ENCODE results near the gene IRAK3.

The IRAK3 gene

GRCh38 chr12:66241061-66242043, 52.3 kb downstream of the IRAK3 start:
- H2AFZ ChIP-seq = no peak overlapping the region
- no peaks in the 10 kb centered on the region for H3K9me3 ChIP-seq (ENCODE audit: control insufficient read depth, low read length)
- no peaks in the 10 kb centered on the region for H3K4me1 ChIP-seq
- H3K79me2 ChIP-seq = no peaks in the 10 kb centered on the region
- H3K36me3 ChIP-seq (ENCODE audit: control insufficient read depth, insufficient read depth, low read length) = no peaks in the 10 kb centered on the region
- H3K4me3 ChIP-seq (ENCODE audit: low read depth, low read length) = no peak overlapping the region
- H3K9ac ChIP-seq = no peak overlapping the region
- H3K27ac ChIP-seq = no peak overlapping the region
- no peak for TF ChIP-seq CTCF (IDR thresholded peaks at IDR 0.05)
- H3K27me3 ChIP-seq (ENCODE audit: control insufficient read depth, insufficient read depth, low read length) = no peaks in the 10 kb centered on the region
- no peak overlapping the region for H3K4me2 ChIP-seq (ENCODE audit: low read length)

GRCh38 chr12:66242311-66242710, 53.3 kb downstream of the IRAK3 start:
- no peak overlapping the region for H3K9ac ChIP-seq
- no peaks in the 10 kb centered on the region for H3K4me1 ChIP-seq
- no peak overlapping the region for H3K4me2 ChIP-seq (ENCODE audit: low read length)
- H3K9me3 ChIP-seq (ENCODE audit: control insufficient read depth, low read length) = no peaks in the 10 kb centered on the region
- TF ChIP-seq CTCF (IDR thresholded peaks at IDR 0.05) = no peak
- no peak overlapping the region for H3K27ac ChIP-seq
- H2AFZ ChIP-seq = no peak overlapping the region
- no peaks in the 10 kb centered on the region for H3K27me3 ChIP-seq (ENCODE audit: control insufficient read depth, insufficient read depth, low read length)
- no peak overlapping the region for H3K4me3 ChIP-seq (ENCODE audit: low read depth, low read length)
- no peaks in the 10 kb centered on the region for H3K36me3 ChIP-seq (ENCODE audit: control insufficient read depth, insufficient read depth, low read length)
- no peaks in the 10 kb centered on the region for H3K79me2 ChIP-seq

- H3K27me3 ChIP-seq (ENCODE audit: control insufficient read depth, insufficient read depth, low read length) = no peaks in the 10 kb centered on the region
- no peak overlapping the region for H3K27ac ChIP-seq
- no peaks in the 10 kb centered on the region for H3K79me2 ChIP-seq
- H3K9ac ChIP-seq = no peak overlapping the region
- H3K36me3 ChIP-seq (ENCODE audit: control insufficient read depth, insufficient read depth, low read length) = no peaks in the 10 kb centered on the region
- no peaks in the 10 kb centered on the region for H3K4me1 ChIP-seq
- H3K9me3 ChIP-seq (ENCODE audit: control insufficient read depth, low read length) = no peaks in the 10 kb centered on the region
- H3K4me2 ChIP-seq (ENCODE audit: low read length) = no peak overlapping the region
- no peak overlapping the region for H3K4me3 ChIP-seq (ENCODE audit: low read depth, low read length)
- no peak for TF ChIP-seq CTCF (IDR thresholded peaks at IDR 0.05)
- H2AFZ ChIP-seq = no peak overlapping the region
Measured at GRCh38 chr12:66243911-66244310, 54.9 kb downstream of the IRAK3 start.

DNA sequence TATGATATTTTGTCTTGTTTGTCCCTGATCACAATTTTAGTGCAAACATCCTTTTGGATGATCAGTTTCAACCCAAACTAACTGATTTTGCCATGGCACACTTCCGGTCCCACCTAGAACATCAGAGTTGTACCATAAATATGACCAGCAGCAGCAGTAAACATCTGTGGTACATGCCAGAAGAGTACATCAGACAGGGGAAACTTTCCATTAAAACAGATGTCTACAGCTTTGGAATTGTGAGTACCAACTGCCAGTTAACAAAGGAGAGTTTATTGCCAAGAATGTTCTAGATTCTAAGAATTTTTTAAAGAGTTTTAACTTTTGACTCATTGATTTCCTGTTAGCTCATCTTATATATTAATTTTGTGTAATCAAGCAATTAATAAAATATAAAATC, 55.4 kb downstream of the IRAK3 start:
- H2AFZ ChIP-seq = no peak overlapping the region
- no peaks in the 10 kb centered on the region for H3K36me3 ChIP-seq (ENCODE audit: control insufficient read depth, insufficient read depth, low read length)
- no peak overlapping the region for H3K4me3 ChIP-seq (ENCODE audit: low read depth, low read length)
- TF ChIP-seq CTCF (IDR thresholded peaks at IDR 0.05) = no peak
- H3K4me2 ChIP-seq (ENCODE audit: low read length) = no peak overlapping the region
- no peaks in the 10 kb centered on the region for H3K27me3 ChIP-seq (ENCODE audit: control insufficient read depth, insufficient read depth, low read length)
- H3K9me3 ChIP-seq (ENCODE audit: control insufficient read depth, low read length) = no peaks in the 10 kb centered on the region
- H3K27ac ChIP-seq = no peak overlapping the region
- no peaks in the 10 kb centered on the region for H3K4me1 ChIP-seq
- no peak overlapping the region for H3K9ac ChIP-seq
- no peaks in the 10 kb centered on the region for H3K79me2 ChIP-seq

- no peaks in the 10 kb centered on the region for H3K27me3 ChIP-seq (ENCODE audit: control insufficient read depth, insufficient read depth, low read length)
- TF ChIP-seq CTCF (IDR thresholded peaks at IDR 0.05) = no peak
- H2AFZ ChIP-seq = no peak overlapping the region
- H3K4me1 ChIP-seq = no peaks in the 10 kb centered on the region
- no peak overlapping the region for H3K4me2 ChIP-seq (ENCODE audit: low read length)
- H3K4me3 ChIP-seq (ENCODE audit: low read depth, low read length) = no peak overlapping the region
- no peaks in the 10 kb centered on the region for H3K36me3 ChIP-seq (ENCODE audit: control insufficient read depth, insufficient read depth, low read length)
- no peaks in the 10 kb centered on the region for H3K79me2 ChIP-seq
- no peaks in the 10 kb centered on the region for H3K9me3 ChIP-seq (ENCODE audit: control insufficient read depth, low read length)
- no peak overlapping the region for H3K27ac ChIP-seq
- H3K9ac ChIP-seq = no peak overlapping the region
Measured at GRCh38 chr12:66247741-66248140, 58.7 kb downstream of the IRAK3 start.
